HEK293 (cell line): ENCODE measurements around the gene APBB2.
A peak's percentile ranks its signal among the peaks of the same experiment; 100 is the strongest.

Experiments
- CTCF ChIA-PET: fragments of 350-600 bp; formaldehyde crosslinking; extraction: SDS; loops from one replicate; lab custom pipeline; 2021; ENCODE audit warnings: antibody characterized with exemption; lab: Yijun Ruan, JAX
- POLR2A ChIA-PET: fragments of 300-600 bp; formaldehyde crosslinking; extraction: SDS; loops from one replicate; lab custom pipeline; 2020; ENCODE audit warnings: antibody characterized with exemption, inconsistent platforms; lab: Yijun Ruan, JAX
- H3K27ac ChIP-seq: fragments of 200-500 bp; sonication (Bioruptor generic); 2 replicates; pipeline ENCODE4 v1.5.1; 2014; ENCODE audit warnings: low read depth, low read length, control low read depth, inconsistent platforms; ENCODE audit errors: extremely low read depth
- H3K36me3 ChIP-seq, 2 experiments: fragments of 200-500 bp in 1 of 2; sonication (Bioruptor generic) in 1 of 2; 1 replicate in 1 of 2; 2 replicates in 1 of 2; pipeline ENCODE4 v1.5.1; 2014 to 2017; ENCODE audit warnings: inconsistent platforms in 2 of 2, low read length in 2 of 2; ENCODE audit not compliant: control insufficient read depth in 2 of 2, insufficient read depth in 1 of 2
- H3K4me1 ChIP-seq: fragments of 200-500 bp; sonication (Bioruptor generic); 2 replicates; pipeline ENCODE4 v1.5.1; 2014; ENCODE audit warnings: mild to moderate bottlenecking, low read length, inconsistent platforms; ENCODE audit not compliant: control insufficient read depth, insufficient read depth
- H3K4me3 ChIP-seq: 2 replicates; pipeline ENCODE4 v1.5.1; 2011; ENCODE audit warnings: low read depth, mild to moderate bottlenecking, control low read depth, low read length, moderate library complexity
- H3K9me3 ChIP-seq: fragments of 200-500 bp; sonication (Bioruptor generic); 2 replicates; pipeline ENCODE4 v1.5.1; 2014; ENCODE audit warnings: low read depth, low read length, inconsistent platforms; ENCODE audit not compliant: control insufficient read depth, insufficient read depth
- GLI2 ChIP-seq: fragments of 450-650 bp; formaldehyde crosslinking; IDR thresholded peaks from 2 replicates; pipeline ENCODE4; 2017; ENCODE audit warnings: missing biosample characterization, missing genetic modification characterization, low read depth, borderline replicate concordance
- PRDM10 ChIP-seq: fragments of 450-650 bp; formaldehyde crosslinking; IDR thresholded peaks from 2 replicates; pipeline ENCODE4 v1.5.1; 2016; ENCODE audit warnings: missing biosample characterization, missing genetic modification characterization
- PRDM4 ChIP-seq: fragments of 450-650 bp; formaldehyde crosslinking; IDR thresholded peaks from 2 replicates; pipeline ENCODE4 v1.5.1; 2017; ENCODE audit warnings: missing biosample characterization, missing genetic modification characterization
- TSHZ1 ChIP-seq: fragments of 450-650 bp; formaldehyde crosslinking; IDR thresholded peaks from 2 replicates; pipeline ENCODE4 v1.5.1; 2016; ENCODE audit warnings: missing biosample characterization, missing genetic modification characterization, borderline replicate concordance
- ZBTB8A ChIP-seq: fragments of 450-650 bp; formaldehyde crosslinking; IDR thresholded peaks from 2 replicates; pipeline ENCODE4 v1.5.1; 2016; ENCODE audit warnings: missing biosample characterization, missing genetic modification characterization
- ZFP69B ChIP-seq: fragments of 450-650 bp; formaldehyde crosslinking; IDR thresholded peaks from 2 replicates; pipeline ENCODE4 v1.5.1; 2016; ENCODE audit warnings: missing biosample characterization, missing genetic modification characterization
- ZNF121 ChIP-seq: fragments of 450-650 bp; formaldehyde crosslinking; IDR thresholded peaks from 2 replicates; pipeline ENCODE4 v1.5.1; 2016; ENCODE audit warnings: missing biosample characterization, missing genetic modification characterization
- ZNF133 ChIP-seq: fragments of 450-650 bp; formaldehyde crosslinking; IDR thresholded peaks from 2 replicates; pipeline ENCODE4 v1.5.1; 2016; ENCODE audit warnings: missing biosample characterization, missing genetic modification characterization
- ZNF24 ChIP-seq: fragments of 450-650 bp; formaldehyde crosslinking; IDR thresholded peaks from 2 replicates; pipeline ENCODE4 v1.5.1; 2016; ENCODE audit warnings: missing biosample characterization, missing genetic modification characterization
- ZNF266 ChIP-seq: fragments of 450-650 bp; formaldehyde crosslinking; IDR thresholded peaks from 2 replicates; pipeline ENCODE4 v1.5.1; 2016; ENCODE audit warnings: missing biosample characterization, missing genetic modification characterization, low read depth
- ZNF37A ChIP-seq: fragments of 450-650 bp; IDR thresholded peaks from 2 replicates; pipeline ENCODE4 v1.5.1; 2018; ENCODE audit warnings: missing biosample characterization, missing genetic modification characterization
- ZNF391 ChIP-seq: fragments of 450-650 bp; formaldehyde crosslinking; IDR thresholded peaks from 2 replicates; pipeline ENCODE4 v1.5.1; 2016; ENCODE audit warnings: low read depth, missing biosample characterization, missing genetic modification characterization, borderline replicate concordance
- ZNF394 ChIP-seq: fragments of 450-650 bp; formaldehyde crosslinking; IDR thresholded peaks from 2 replicates; pipeline ENCODE4 v1.5.1; 2016; ENCODE audit warnings: missing biosample characterization, missing genetic modification characterization, mild to moderate bottlenecking, moderate library complexity, borderline replicate concordance
- ZNF449 ChIP-seq: fragments of 450-650 bp; formaldehyde crosslinking; IDR thresholded peaks from 2 replicates; pipeline ENCODE4 v1.5.1; 2017; ENCODE audit warnings: missing biosample characterization, mild to moderate bottlenecking, missing genetic modification characterization, moderate library complexity
- ZNF48 ChIP-seq: fragments of 450-650 bp; formaldehyde crosslinking; IDR thresholded peaks from 2 replicates; pipeline ENCODE4 v1.5.1; 2016; ENCODE audit warnings: missing biosample characterization, missing genetic modification characterization
- ZNF513 ChIP-seq: fragments of 450-650 bp; IDR thresholded peaks from 2 replicates; pipeline ENCODE4 v1.5.1; 2018; ENCODE audit warnings: missing biosample characterization, missing genetic modification characterization
- ZNF549 ChIP-seq: fragments of 450-650 bp; IDR thresholded peaks from 2 replicates; pipeline ENCODE4 v1.5.1; 2018; ENCODE audit warnings: missing biosample characterization, missing genetic modification characterization, mild to moderate bottlenecking, inconsistent platforms, moderate library complexity
- ZNF580 ChIP-seq: fragments of 450-650 bp; formaldehyde crosslinking; IDR thresholded peaks from 2 replicates; pipeline ENCODE4 v1.5.1; 2016; ENCODE audit warnings: missing biosample characterization, missing genetic modification characterization
- ZNF626 ChIP-seq: fragments of 450-650 bp; sonication (Bioruptor Pico); formaldehyde crosslinking; IDR thresholded peaks from 2 replicates; pipeline ENCODE4 v1.5.1; 2018; ENCODE audit warnings: missing biosample characterization, missing genetic modification characterization, inconsistent platforms
- ZNF692 ChIP-seq: fragments of 450-650 bp; formaldehyde crosslinking; IDR thresholded peaks from 2 replicates; pipeline ENCODE4 v1.5.1; 2016; ENCODE audit warnings: missing biosample characterization, missing genetic modification characterization
- ZNF76 ChIP-seq: fragments of 450-650 bp; formaldehyde crosslinking; IDR thresholded peaks from 2 replicates; pipeline ENCODE4; 2016; ENCODE audit warnings: low read depth, missing biosample characterization, missing genetic modification characterization, borderline replicate concordance

The APBB2 gene

GRCh38 chr4:41145571-41146078 lies 68.7 kb downstream of the APBB2 start (continued):
- TF ChIP-seq ZBTB8A (tag by site-specific recombination) (no peak), ZNF133 (tag by site-specific recombination) (no peak), ZNF449 (tag by site-specific recombination) (no peak), ZNF580 (tag by site-specific recombination) (peak; percentile 26; the same call in 1 of the 2 replicates), ZNF121 (tag by site-specific recombination) (peak; percentile 90), ZNF24 (peak; percentile 29; the same call in 1 of the 2 replicates), ZNF549 (tag by site-specific recombination) (no peak), ZNF394 (tag by site-specific recombination) (no peak), PRDM4 (tag by site-specific recombination) (peak; percentile 62; the same call in 1 of the 2 replicates), ZNF48 (tag by site-specific recombination) (no peak), ZNF626 (tag by site-specific recombination) (no peak), ZNF37A (no peak), ZNF391 (tag by site-specific recombination) (no peak), PRDM10 (tag by site-specific recombination) (no peak), ZNF513 (tag by site-specific recombination) (no peak), ZNF266 (tag by site-specific recombination) (no peak), ZNF76 (tag by site-specific recombination) (no peak)

GRCh38 chr4:41144812-41145211 lies 69.5 kb downstream of the APBB2 start:
- POLR2A ChIA-PET: interaction anchor here (1.1 to 1.2 kb wide), 2 partner anchors 70 to 71 kb away, joined by 3 read pairs; partner anchors contain the start of gene APBB2
- peaks cover 10% of the 10 kb centered on the region for H3K4me1 ChIP-seq
- H3K4me3 ChIP-seq: no peak overlapping the region
- H3K9me3 ChIP-seq: no peaks in the 10 kb centered on the region
- CTCF ChIA-PET: interaction anchor here (0.6 to 1.5 kb wide), 3 partner anchors 11 to 67 kb away, joined by 3 read pairs; no protein-coding TSS in a partner anchor
- no peaks in the 10 kb centered on the region for H3K36me3 ChIP-seq
- H3K27ac ChIP-seq: peak overlapping the region; percentile 62; the same call in 1 of the 2 replicates
- TF ChIP-seq GLI2 (no peak), ZFP69B (tag by site-specific recombination) (peak; percentile 55; the same call in 1 of the 2 replicates), TSHZ1 (tag by site-specific recombination) (no peak), ZNF692 (tag by site-specific recombination) (peak; percentile 80)
